Neuronal stem cell (in vitro differentiated cells): Measurements from ENCODE around the gene KIN.

ENCODE experiments used
- DNase-seq: peaks from one replicate; pipeline ENCODE4 v3.0.0-alpha.2; 2013; ENCODE audit warnings: low spot score
- H2AFZ ChIP-seq: one replicate; pipeline ENCODE4 v1.6.1; 2013; ENCODE audit warnings: mild to moderate bottlenecking, low read length, inconsistent platforms
- H2AK5ac ChIP-seq: 2 replicates; pipeline ENCODE4 v1.6.1; 2013; ENCODE audit warnings: low read depth, mild to moderate bottlenecking, inconsistent platforms, low read length, moderate library complexity, mixed read lengths
- H2BK120ac ChIP-seq: 2 replicates; pipeline ENCODE4 v1.6.1; 2013; ENCODE audit warnings: low read depth, mild to moderate bottlenecking, inconsistent platforms, low read length, moderate library complexity, mixed read lengths
- H2BK12ac ChIP-seq: one replicate; pipeline ENCODE4 v1.6.1; 2013; ENCODE audit warnings: low read length, inconsistent platforms
- H2BK15ac ChIP-seq: 2 replicates; pipeline ENCODE4 v1.6.1; 2013; ENCODE audit warnings: mild to moderate bottlenecking, low read length, inconsistent platforms, mixed read lengths
- H2BK5ac ChIP-seq: one replicate; pipeline ENCODE4 v1.6.1; 2013; ENCODE audit warnings: inconsistent platforms, mild to moderate bottlenecking, low read length, moderate library complexity
- H3K14ac ChIP-seq: one replicate; pipeline ENCODE4 v1.6.1; 2013; ENCODE audit warnings: low read length, inconsistent platforms
- H3K18ac ChIP-seq: 2 replicates; pipeline ENCODE4 v1.6.1; 2013; ENCODE audit warnings: low read length, inconsistent platforms
- H3K23ac ChIP-seq: 2 replicates; pipeline ENCODE4 v1.6.1; 2013; ENCODE audit warnings: low read depth, mild to moderate bottlenecking, mixed read lengths, low read length, inconsistent platforms; ENCODE audit not compliant: poor library complexity
- H3K27ac ChIP-seq: replicated peaks from 3 replicates; pipeline ENCODE4 v1.5.1; 2013; ENCODE audit warnings: low read length, inconsistent platforms
- H3K27me3 ChIP-seq, 3 experiments: 2 replicates each; pipeline ENCODE4 v1.6.1; 2013; ENCODE audit warnings: low read length in 3 of 3, mild to moderate bottlenecking in 2 of 3, inconsistent platforms in 1 of 3, low read depth in 1 of 3, mixed read lengths in 1 of 3, moderate library complexity in 1 of 3; ENCODE audit not compliant: control insufficient read depth in 3 of 3, insufficient read depth in 3 of 3
- H3K36me3 ChIP-seq, 2 donors: replicated peaks in 1 of 2; 2 replicates each; pipeline ENCODE4 v1.6.1; 2013; ENCODE audit warnings: low read length in 2 of 2; ENCODE audit not compliant: control insufficient read depth in 2 of 2, insufficient read depth in 2 of 2
- H3K4ac ChIP-seq: 2 replicates; pipeline ENCODE4 v1.6.1; 2013; ENCODE audit warnings: inconsistent platforms, mild to moderate bottlenecking, low read length, moderate library complexity
- H3K4me1 ChIP-seq, 2 donors: 1 replicate in 1 of 2; 2 replicates in 1 of 2; pipeline ENCODE4 v1.6.1; 2013; ENCODE audit warnings: low read length in 2 of 2, low read depth in 1 of 2; ENCODE audit not compliant: control insufficient read depth in 2 of 2, insufficient read depth in 1 of 2
- H3K4me2 ChIP-seq: one replicate; pipeline ENCODE4 v1.6.1; 2013; ENCODE audit warnings: mild to moderate bottlenecking, low read length, inconsistent platforms; ENCODE audit not compliant: insufficient read depth, poor library complexity, severe bottlenecking
- H3K4me3 ChIP-seq, 2 donors: 2 replicates each; pipeline ENCODE4 v1.5.1; 2013; ENCODE audit warnings: low read length in 2 of 2, mild to moderate bottlenecking in 2 of 2, inconsistent platforms in 1 of 2, moderate library complexity in 1 of 2
- H3K79me1 ChIP-seq: one replicate; pipeline ENCODE4 v1.6.1; 2013; ENCODE audit warnings: low read depth, mild to moderate bottlenecking, inconsistent platforms, low read length, moderate library complexity
- H3K9ac ChIP-seq: one replicate; pipeline ENCODE4 v1.6.1; 2013; ENCODE audit warnings: mild to moderate bottlenecking, low read depth, low read length, inconsistent platforms; ENCODE audit not compliant: poor library complexity
- H3K9me3 ChIP-seq, 2 donors: replicated peaks in 1 of 2; 2 replicates each; pipeline versions ENCODE3 to v1.6.1; 2013; ENCODE audit warnings: low read length in 2 of 2, mild to moderate bottlenecking in 2 of 2, inconsistent platforms in 1 of 2, low read depth in 1 of 2, mixed read lengths in 1 of 2, moderate library complexity in 1 of 2; ENCODE audit not compliant: control insufficient read depth in 2 of 2, insufficient read depth in 1 of 2
- H4K8ac ChIP-seq: one replicate; pipeline ENCODE4 v1.6.1; 2013; ENCODE audit warnings: low read depth, mild to moderate bottlenecking, inconsistent platforms, low read length, moderate library complexity
- H4K91ac ChIP-seq: one replicate; pipeline ENCODE4 v1.6.1; 2013; ENCODE audit warnings: low read length, low read depth, mild to moderate bottlenecking, inconsistent platforms; ENCODE audit not compliant: poor library complexity
- WGBS, 2 donors: extraction: QIAGEN DNeasy Blood & Tissue Kit; methylation state at CpG; one replicate each; pipeline ENCODE4 v1.1.7; 2013; ENCODE audit warnings: missing lambda C conversion rate in 2 of 2, mixed read lengths in 1 of 2; ENCODE audit not compliant: insufficient read length in 2 of 2, insufficient replicate concordance in 1 of 2; ENCODE audit errors: extremely low coverage in 2 of 2; 5-methylcytosine and 5-hydroxymethylcytosine counted together

Gene KIN

GRCh38 chr10:7797582-7797981 lies 9.8 kb upstream of the KIN start:
- Histone ChIP-seq H2BK5ac (no peak overlapping the region), H3K9me3 (no peaks in the 10 kb centered on the region), H3K23ac (no peak overlapping the region), H4K8ac (no peak overlapping the region), H3K9ac (no peak overlapping the region), H4K91ac (no peak overlapping the region), H3K4me3 (no peak overlapping the region), H3K4me1 (no peaks in the 10 kb centered on the region), H3K4me2 (no peak overlapping the region), H3K18ac (no peak overlapping the region), H2BK12ac (no peak overlapping the region), H2AK5ac (no peak overlapping the region), H3K4ac (no peak overlapping the region), H2AFZ (no peak overlapping the region), H2BK15ac (no peak overlapping the region), H3K36me3 (peaks cover 21 to 65% of the 10 kb centered on the region in 2 donors), H3K14ac (no peak overlapping the region), H3K79me1 (no peaks in the 10 kb centered on the region), H3K27me3 (no peaks in the 10 kb centered on the region), H3K27ac (no peak overlapping the region), H2BK120ac (no peak overlapping the region)
- DNase-seq: no peak
- WGBS, 2 donors: no CpG with 5 or more reads among the region's 6 CpGs

GRCh38 chr10:7795605-7796004 lies 7.8 kb upstream of the KIN start:
- H3K27me3 ChIP-seq: no peaks in the 10 kb centered on the region
- no peak for DNase-seq
- H3K4me1 ChIP-seq: no peaks in the 10 kb centered on the region
- no peak overlapping the region for H3K4ac ChIP-seq
- no peaks in the 10 kb centered on the region for H3K9me3 ChIP-seq
- no CpG with 5 or more reads among the region's 4 CpGs for WGBS, 2 donors
- no peak overlapping the region for H2BK5ac ChIP-seq
- H2AK5ac ChIP-seq: no peak overlapping the region
- H3K27ac ChIP-seq: no peak overlapping the region
- H3K18ac ChIP-seq: no peak overlapping the region
- H3K79me1 ChIP-seq: no peaks in the 10 kb centered on the region
- no peak overlapping the region for H4K8ac ChIP-seq
- H3K9ac ChIP-seq: no peak overlapping the region
- H2BK15ac ChIP-seq: no peak overlapping the region
- no peak overlapping the region for H2AFZ ChIP-seq
- H3K23ac ChIP-seq: no peak overlapping the region
- H3K4me3 ChIP-seq: no peak overlapping the region
- peaks cover 14 to 63% of the 10 kb centered on the region in 2 donors for H3K36me3 ChIP-seq
- H2BK12ac ChIP-seq: no peak overlapping the region
- H3K4me2 ChIP-seq: no peak overlapping the region
- no peak overlapping the region for H2BK120ac ChIP-seq
- H3K14ac ChIP-seq: no peak overlapping the region
- H4K91ac ChIP-seq: no peak overlapping the region

- Histone ChIP-seq H2BK15ac (no peak overlapping the region), H3K9me3 (no peaks in the 10 kb centered on the region), H2BK5ac (no peak overlapping the region), H3K27me3 (no peaks in the 10 kb centered on the region), H3K4me2 (no peak overlapping the region), H2AK5ac (no peak overlapping the region), H4K8ac (no peak overlapping the region), H3K4me3 (no peak overlapping the region), H3K79me1 (no peaks in the 10 kb centered on the region), H3K36me3 (peaks cover 10 to 59% of the 10 kb centered on the region in 2 donors), H3K23ac (no peak overlapping the region), H2AFZ (no peak overlapping the region), H3K4me1 (peaks cover 0 to 1% of the 10 kb centered on the region in 2 donors), H3K4ac (no peak overlapping the region), H4K91ac (no peak overlapping the region), H2BK12ac (no peak overlapping the region), H3K14ac (no peak overlapping the region), H3K27ac (no peak overlapping the region), H3K9ac (no peak overlapping the region), H3K18ac (no peak overlapping the region), H2BK120ac (no peak overlapping the region)
- WGBS, 2 donors: no CpG with 5 or more reads among the region's 4 CpGs
- DNase-seq: no peak
Observed at GRCh38 chr10:7794251-7795026, 6.6 kb upstream of the KIN start.

- H2AFZ ChIP-seq: no peak overlapping the region
- no peaks in the 10 kb centered on the region for H3K9me3 ChIP-seq
- H3K79me1 ChIP-seq: peaks cover 2% of the 10 kb centered on the region
- H3K4me1 ChIP-seq: peaks cover 1 to 8% of the 10 kb centered on the region in 2 donors
- H2AK5ac ChIP-seq: no peak overlapping the region
- no peak overlapping the region for H2BK12ac ChIP-seq
- H4K8ac ChIP-seq: no peak overlapping the region
- no peak overlapping the region for H4K91ac ChIP-seq
- no peaks in the 10 kb centered on the region for H3K27me3 ChIP-seq
- no peak overlapping the region for H2BK15ac ChIP-seq
- H3K14ac ChIP-seq: no peak overlapping the region
- no peak overlapping the region for H3K23ac ChIP-seq
- H3K4ac ChIP-seq: no peak overlapping the region
- no peak overlapping the region for H2BK120ac ChIP-seq
- peaks cover 5 to 42% of the 10 kb centered on the region in 2 donors for H3K36me3 ChIP-seq
- H3K4me2 ChIP-seq: no peak overlapping the region
- H3K27ac ChIP-seq: no peak overlapping the region
- no peak overlapping the region for H3K4me3 ChIP-seq
- H3K9ac ChIP-seq: no peak overlapping the region
- WGBS, 2 donors: no CpG with 5 or more reads among the region's 1 CpG
- no peak for DNase-seq
- no peak overlapping the region for H2BK5ac ChIP-seq
- no peak overlapping the region for H3K18ac ChIP-seq
Observed at GRCh38 chr10:7792541-7792940, 4.7 kb upstream of the KIN start.
